Stimulated activated CD4-positive, alpha-beta T cell treated with anti-CD3 and anti-CD28 coated beads, Interleukin-15, amount 100 ng/mL, for 1 hour (primary cell): ENCODE measurements around the gene METTL23.
"Not testable (repeated sequence)": the region's sequence is repeated elsewhere in the genome, so short reads cannot be mapped to it uniquely, and the experiment has no call there.

Experiments
- DNase-seq, 2 donors: peaks; one replicate each; pipeline ENCODE4 v3.0.0-alpha.2; 2020; ENCODE audit warnings: low read depth in 1 of 2, low spot score in 1 of 2

METTL23 gene

DNA sequence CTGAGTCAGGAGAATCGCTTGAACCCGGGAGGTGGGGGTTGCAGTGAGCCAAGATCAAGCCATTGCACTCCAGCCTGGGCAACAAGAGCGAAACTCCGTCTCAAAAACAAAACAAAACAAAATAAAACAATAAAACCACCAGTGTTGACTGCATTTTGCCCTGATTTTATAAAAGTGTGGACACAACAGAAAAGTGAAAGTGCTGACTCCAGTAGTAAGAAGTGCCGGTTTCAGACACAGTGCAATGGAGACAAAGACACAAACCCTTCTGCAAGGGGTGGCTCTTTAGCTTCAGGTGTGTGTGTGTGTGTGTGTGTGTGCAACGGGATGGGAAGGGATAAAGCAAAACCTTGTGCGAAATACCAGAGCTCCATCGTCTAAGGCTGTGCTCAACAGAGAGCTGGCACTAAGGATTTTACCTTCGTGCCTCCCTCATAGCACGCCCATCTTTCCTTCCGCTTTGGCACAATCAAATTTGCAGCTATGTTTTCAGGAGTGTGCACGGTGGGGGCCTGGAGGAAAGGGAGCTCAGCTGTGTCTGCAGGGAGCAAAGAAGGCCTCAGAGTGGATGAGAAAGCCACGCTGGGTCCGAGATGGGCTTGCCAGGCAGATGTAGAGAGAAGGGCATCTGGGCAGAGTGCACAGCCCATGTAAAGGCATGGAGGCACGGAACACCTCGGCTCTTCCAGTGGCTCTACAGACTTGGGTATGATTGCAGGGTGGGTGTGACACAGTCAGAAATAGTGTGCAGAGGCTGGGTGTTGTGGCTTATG is 31.4 kb upstream of the METTL23 start:
- no peak for DNase-seq

DNA sequence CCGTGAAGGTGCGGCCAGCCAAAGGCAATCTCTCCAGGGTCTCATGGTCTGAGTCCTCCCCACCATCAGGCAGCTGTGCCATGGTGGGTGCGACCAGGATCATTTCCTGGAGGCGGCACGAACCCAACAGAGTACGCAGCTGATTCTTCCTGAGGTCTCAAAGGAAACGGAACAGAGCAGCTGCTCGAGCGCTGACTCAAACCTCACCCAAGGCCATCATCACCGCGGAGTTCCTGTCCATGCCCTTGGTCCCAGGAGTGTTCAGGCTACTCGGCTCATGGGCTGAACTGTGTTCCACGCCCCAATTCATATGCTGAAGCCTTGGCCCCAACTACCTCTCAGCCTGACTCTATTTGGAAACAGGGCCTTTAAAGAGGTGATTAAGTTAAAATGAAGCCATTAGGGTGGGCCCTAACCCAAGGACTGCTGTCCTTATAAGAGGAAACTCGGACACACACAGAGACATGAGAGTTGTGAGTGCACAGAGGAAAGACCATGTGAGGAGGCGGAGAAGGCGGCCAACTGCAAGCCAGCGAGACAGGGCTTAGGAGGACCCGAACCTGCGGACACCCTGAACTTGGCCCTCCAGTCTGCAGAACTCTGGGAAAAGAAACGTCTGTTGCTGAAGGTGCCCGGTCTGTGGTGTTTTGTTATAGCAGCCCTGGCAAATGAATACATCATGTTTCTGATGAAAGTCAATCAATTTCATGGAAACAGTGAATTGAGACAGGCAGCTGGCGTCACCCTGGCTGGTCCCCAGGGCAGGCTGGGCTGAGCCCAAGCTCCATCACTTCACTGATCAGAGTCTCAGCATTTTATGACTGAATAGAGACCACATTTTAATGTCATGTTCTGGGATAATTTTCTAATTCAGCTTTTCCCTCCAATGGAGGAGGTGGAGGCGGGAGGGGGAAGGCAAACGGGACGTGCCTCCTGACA is 29.6 kb upstream of the METTL23 start:
- DNase-seq: no peak

DNA sequence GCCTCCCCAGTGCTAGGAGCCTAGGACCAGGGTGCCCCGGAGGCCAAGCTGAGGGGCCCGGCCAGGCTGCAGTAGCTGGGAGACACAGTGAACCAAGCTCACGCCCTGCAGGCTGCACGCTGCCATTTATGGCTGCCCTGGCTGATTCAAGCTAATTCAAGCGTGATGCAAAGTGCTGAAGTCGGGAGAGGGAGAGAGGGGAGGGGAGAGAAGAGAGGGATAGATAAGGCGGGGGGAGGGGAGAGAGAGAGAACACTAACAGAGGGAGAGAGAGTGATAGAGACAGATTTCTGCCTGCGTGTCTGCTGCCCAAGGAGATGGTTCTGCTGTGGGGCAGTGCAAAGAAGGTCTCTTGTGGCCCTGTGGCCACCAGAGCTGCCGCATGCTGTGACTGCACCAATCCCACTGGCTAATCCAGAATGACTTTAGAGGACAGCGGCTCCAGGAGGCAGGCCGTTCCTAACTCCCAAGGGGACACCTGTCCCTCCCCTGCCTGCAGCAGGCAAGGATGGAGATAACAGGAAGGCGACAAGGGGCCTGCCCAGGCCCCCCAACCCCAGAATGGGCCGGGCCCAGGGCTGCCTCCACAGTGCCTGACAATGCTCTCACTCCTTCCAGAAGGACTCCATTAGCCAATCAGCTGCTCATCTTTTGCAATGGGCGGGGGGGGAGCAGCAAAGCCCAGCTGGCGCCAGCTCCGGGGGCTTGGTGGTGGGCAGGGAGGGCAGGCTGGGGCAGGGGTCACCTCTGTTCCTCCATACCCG is 28.8 kb upstream of the METTL23 start:
- no peak for DNase-seq

DNA sequence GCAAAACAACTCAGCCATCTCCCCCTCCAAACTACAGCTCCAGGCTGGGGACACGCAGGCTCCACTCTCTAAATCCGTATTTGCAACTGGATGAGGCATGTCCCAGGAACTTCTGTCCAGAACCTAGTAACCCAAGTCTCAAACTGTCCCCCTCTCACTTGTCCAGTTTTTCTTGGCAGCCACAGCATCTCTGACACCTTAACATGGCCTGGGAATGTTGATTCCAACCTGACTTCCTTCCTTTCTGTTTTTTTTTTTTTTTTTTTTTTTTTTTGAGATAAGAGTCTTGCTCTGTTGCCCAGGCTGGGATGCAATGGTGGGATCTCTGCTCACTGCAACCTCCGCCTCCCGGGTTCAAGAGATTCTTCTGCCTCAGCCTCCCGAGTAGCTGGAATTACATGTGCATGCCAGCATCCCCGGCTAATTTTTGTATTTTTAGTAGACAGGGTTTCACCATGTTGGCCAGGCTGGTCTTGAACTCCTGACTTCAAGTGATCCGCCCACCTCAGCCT is 28.1 kb upstream of the METTL23 start:
- DNase-seq: not testable (repeated sequence)

DNA sequence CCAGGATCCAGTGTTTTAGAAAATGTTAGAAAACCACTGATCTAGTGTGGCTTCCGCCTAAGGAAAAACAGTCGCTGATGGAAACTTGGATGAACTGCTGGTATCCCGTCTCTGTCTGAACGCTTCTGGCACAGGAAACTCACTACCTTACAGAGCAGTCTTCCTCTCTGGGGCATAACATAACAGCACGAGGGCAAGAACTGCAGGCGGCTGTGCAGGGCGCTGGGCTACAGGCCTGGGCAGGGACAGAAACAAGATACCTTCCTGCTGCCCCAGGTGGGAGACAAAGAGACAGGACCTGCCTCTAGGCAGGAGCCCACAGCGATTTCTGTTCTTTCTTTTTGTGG is 26.4 kb upstream of the METTL23 start:
- DNase-seq: no peak

- DNase-seq: no peak
Observed at GRCh38 chr17:76700617-76701470, 25.8 kb upstream of the METTL23 start.

DNA sequence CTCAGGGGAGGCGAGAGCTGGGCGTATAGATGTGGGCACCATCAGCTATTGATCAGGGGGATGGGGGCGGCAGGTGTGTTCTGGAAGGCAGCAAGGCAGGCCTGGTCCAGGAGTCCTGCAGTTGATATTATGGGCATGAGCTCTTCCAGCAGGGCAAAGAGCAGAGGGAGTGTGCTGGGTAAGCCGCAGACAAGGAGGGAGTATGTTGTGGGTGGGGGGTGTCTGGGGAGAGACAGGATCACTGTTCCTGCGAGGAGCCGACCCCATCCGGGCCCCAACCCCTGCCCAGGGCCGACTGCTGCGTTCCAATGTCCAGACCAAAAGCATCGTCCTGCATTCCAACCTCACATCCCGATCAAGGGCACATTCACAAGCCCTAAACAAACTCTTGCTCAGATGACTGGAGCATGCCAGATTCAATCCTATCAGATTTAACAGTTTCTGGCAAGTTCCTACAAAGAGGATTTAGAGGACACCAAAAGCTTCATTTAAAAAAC is 25.1 kb upstream of the METTL23 start:
- DNase-seq: no peak

DNA sequence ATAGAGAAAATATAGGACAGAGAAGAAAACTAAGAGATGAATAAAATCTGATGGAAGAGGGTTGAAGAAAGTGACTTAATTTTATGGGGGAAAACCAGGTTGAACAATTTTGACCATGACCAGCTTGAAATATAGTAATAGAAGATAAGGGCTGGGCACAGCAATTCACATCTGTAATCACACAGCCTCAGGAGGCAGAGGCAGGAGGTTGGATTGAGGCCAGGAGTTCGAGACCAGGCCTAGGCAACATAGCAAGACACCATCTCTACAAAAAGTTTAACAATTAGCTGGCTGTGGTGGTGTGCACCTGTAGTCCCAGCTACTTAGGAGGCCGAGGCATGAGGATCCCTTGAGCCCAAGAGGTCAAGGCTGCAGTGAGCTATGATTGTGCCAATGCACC is 24.6 kb upstream of the METTL23 start:
- no peak for DNase-seq

- DNase-seq: no peak
Observed at GRCh38 chr17:76702941-76703637, 23.6 kb upstream of the METTL23 start.

DNA sequence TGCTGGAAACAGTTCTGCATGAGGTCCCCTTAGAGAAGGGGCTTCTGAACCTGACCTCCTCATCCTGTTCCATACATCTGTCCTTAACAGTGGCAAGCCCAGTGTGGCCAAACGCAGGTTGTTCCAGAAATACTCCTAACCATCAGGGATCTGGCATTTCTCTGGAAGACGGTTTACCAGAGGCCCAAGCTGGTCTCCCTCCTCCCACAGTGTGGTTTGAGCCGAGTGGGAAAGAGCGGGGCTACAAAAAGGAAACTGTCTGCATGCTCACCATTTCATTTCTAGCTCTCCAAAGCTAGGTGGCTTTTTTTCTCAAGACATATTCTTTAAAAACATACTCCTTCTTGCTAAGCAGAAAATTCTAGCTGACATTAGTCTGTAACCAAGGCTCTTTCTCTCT is 21.8 kb upstream of the METTL23 start:
- no peak for DNase-seq

DNA sequence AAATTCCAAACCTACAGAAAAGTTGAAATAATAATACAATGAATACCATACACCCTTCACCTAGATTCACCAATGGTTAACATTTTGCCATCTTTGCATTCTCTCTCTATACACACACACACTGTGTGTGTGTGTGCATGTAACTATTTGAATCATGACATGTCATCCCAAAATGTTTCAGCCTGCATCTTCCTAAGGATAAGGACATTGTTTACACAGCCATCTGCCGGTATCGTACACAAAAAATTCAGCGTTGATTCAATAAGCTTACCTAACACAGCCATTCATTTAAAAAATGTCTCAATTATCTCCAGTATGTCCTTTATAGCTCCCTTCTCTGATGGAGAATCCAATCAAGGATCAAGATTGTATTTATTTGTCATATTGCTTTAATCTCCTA is 19.8 kb upstream of the METTL23 start:
- no peak for DNase-seq

DNA sequence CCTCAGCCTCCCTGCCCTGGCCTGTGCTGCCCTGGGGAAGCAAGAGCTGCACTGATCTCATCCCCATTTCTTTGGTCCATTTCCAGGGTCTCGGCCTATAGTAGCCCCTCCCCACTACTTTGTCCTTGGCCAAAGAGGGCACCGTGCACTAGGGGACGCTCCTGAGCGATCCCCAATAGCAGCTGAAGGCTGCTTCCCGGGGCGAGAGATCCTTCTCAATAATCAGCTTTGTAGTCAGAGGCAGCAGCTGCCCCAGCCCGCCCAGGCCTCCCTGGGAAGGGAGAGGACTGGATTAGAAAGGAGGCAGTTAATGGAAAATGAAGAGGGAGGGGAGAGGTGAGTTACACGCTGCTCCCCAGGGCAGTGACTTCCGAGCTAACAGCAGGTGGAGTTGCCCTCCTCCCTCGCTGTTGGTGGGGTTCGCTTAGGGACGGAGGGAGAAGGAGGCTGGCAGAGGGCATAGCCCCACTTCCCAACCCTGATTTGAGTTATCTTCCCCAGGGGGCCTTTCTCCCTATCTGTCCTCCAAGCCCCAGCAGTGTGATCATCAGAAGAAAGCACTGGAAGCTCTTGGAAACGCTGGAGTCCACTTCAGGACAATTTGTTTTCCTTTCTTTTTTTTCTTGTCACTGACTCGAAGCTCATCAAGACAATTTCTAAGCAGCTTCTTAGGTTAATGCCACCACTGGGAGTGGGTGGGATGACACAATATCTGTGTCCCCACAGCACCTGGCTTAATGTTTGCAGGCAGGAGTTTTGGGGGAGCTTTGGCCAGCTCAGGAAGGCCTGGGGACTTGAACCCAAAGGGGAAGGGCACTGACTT is 18.4 kb upstream of the METTL23 start:
- DNase-seq: no peak

- DNase-seq: no peak
Observed at GRCh38 chr17:76709077-76709950, 17.3 kb upstream of the METTL23 start.

- not testable (repeated sequence) for DNase-seq
Observed at GRCh38 chr17:76709951-76710862, 16.4 kb upstream of the METTL23 start.

GRCh38 chr17:76710863-76711611 is 15.6 kb upstream of the METTL23 start, which contains the start of gene MXRA7:
Gene MXRA7, minus strand, starts transcription at chr17:76710965. Its CDS starts 19 bp downstream, at chr17:76710946.
- peak; percentile 23 to 45 for DNase-seq

GRCh38 chr17:76712321-76712720 is 14.3 kb upstream of the METTL23 start:
- DNase-seq: not testable (repeated sequence)
